GM23248 (cell line): Measurements from ENCODE around the gene TENM4.

Experiments
- EZH2 ChIP-seq: fragments of 200-600 bp; sonication (generic); IDR thresholded peaks from 2 replicates; pipeline ENCODE4 v1.6.1; 2018; ENCODE audit warnings: antibody characterized with exemption, mild to moderate bottlenecking; ENCODE audit not compliant: insufficient read depth, poor library complexity, severe bottlenecking
- EZH2phosphoT487 ChIP-seq: fragments of 200-600 bp; sonication (generic); IDR thresholded peaks from 2 replicates; pipeline ENCODE4 v1.6.1; 2018; ENCODE audit warnings: antibody characterized with exemption, moderate library complexity, mild to moderate bottlenecking, low read depth; ENCODE audit not compliant: insufficient read depth

- TF ChIP-seq EZH2phosphoT487, result no peak
- no peak for TF ChIP-seq EZH2
Observed at GRCh38 chr11:79160791-79161403, 279.9 kb downstream of the TENM4 start.
